GM12891 (cell line): ENCODE data around the gene GLRX2.

Experiments used
- PAX5 ChIP-seq: IDR thresholded peaks from 2 replicates; pipeline ENCODE4 v1.6.1; 2011; ENCODE audit warnings: low read length, moderate library complexity, mild to moderate bottlenecking; ENCODE audit not compliant: insufficient read depth, severe bottlenecking
- POLR2A ChIP-seq: IDR thresholded peaks from 2 replicates; pipeline ENCODE4 v1.6.1; 2011; ENCODE audit warnings: low read depth, low read length, control low read depth
- POLR2AphosphoS5 ChIP-seq: IDR thresholded peaks from 2 replicates; pipeline ENCODE4 v1.6.1; 2011; ENCODE audit warnings: low read depth, low read length, control low read depth
- POU2F2 ChIP-seq: IDR thresholded peaks from 2 replicates; pipeline ENCODE4 v1.6.1; 2011; ENCODE audit warnings: low read depth, mild to moderate bottlenecking, control low read depth, low read length, moderate library complexity
- SPI1 ChIP-seq: IDR thresholded peaks from 2 replicates; pipeline ENCODE4 v1.6.1; 2011; ENCODE audit warnings: low read depth, low read length, control low read depth
- TAF1 ChIP-seq: IDR thresholded peaks from 2 replicates; pipeline ENCODE4 v1.6.1; 2011; ENCODE audit warnings: low read depth, low read length, control low read depth

GRCh38 chr1:193113992-193114332 is 8.7 kb upstream of the GLRX2 start:
- no peak for TF ChIP-seq POLR2AphosphoS5
- no peak for TF ChIP-seq POLR2A
- TF ChIP-seq TAF1: no peak
- TF ChIP-seq POU2F2: no peak
- no peak for TF ChIP-seq PAX5
- no peak for TF ChIP-seq SPI1
